WI38 (cell line): ENCODE results near the gene SLC24A3.

Experiments used
- H3K4me3 ChIP-seq: 2 replicates; pipeline ENCODE4 v1.5.1; 2011; ENCODE audit warnings: low read depth, mild to moderate bottlenecking, control low read depth, low read length
- TF ChIP-seq, protein P1 (sequence below): IDR thresholded peaks from 2 replicates; pipeline ENCODE4 v1.5.1; 2012; ENCODE audit warnings: low read depth, mild to moderate bottlenecking, control low read depth, low read length

The SLC24A3 gene

DNA sequence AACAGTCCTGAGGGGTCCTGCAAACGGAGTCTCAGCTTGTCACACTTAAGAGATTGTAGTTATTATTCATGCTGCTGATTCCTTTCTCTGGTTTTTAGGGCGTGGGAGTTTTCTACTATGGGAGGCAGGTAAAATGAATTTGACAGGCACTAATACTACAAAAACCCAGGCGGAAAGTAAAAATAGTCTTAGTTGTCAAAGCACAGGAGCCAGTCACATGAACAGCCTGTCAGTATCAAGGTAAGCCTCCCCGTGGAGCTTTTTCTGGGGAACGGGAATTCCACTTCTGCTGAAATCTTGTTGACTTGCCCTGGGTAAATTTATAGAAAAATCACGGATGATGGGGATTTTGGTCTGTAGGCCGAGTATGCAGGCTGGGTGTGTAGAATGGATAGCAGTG, 79.8 kb downstream of the SLC24A3 start:
- TF ChIP-seq, protein P1, sequence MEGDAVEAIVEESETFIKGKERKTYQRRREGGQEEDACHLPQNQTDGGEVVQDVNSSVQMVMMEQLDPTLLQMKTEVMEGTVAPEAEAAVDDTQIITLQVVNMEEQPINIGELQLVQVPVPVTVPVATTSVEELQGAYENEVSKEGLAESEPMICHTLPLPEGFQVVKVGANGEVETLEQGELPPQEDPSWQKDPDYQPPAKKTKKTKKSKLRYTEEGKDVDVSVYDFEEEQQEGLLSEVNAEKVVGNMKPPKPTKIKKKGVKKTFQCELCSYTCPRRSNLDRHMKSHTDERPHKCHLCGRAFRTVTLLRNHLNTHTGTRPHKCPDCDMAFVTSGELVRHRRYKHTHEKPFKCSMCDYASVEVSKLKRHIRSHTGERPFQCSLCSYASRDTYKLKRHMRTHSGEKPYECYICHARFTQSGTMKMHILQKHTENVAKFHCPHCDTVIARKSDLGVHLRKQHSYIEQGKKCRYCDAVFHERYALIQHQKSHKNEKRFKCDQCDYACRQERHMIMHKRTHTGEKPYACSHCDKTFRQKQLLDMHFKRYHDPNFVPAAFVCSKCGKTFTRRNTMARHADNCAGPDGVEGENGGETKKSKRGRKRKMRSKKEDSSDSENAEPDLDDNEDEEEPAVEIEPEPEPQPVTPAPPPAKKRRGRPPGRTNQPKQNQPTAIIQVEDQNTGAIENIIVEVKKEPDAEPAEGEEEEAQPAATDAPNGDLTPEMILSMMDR, result no peak
- H3K4me3 ChIP-seq, result no peak overlapping the region

DNA sequence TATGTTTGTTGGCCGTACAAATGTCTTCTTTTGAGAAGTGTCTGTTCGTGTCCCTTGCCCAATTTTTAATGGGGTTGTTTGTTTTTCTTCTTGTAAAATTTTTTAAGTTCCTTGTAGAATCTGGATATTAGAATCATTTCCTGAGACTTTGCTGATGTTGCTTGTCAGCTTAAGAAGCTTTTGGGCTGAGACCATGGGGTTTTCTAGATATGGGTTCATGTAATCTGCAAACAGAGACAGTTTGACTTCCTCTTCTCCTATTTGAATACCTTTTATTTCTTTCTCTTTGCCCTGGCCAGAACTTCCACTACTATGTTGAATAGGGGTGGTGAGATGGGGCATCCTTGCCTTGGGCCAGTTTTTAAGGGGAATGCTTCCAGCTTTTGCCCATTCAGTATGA, 82.6 kb downstream of the SLC24A3 start:
- TF ChIP-seq, protein P1, result no peak
- no peak overlapping the region for H3K4me3 ChIP-seq

DNA sequence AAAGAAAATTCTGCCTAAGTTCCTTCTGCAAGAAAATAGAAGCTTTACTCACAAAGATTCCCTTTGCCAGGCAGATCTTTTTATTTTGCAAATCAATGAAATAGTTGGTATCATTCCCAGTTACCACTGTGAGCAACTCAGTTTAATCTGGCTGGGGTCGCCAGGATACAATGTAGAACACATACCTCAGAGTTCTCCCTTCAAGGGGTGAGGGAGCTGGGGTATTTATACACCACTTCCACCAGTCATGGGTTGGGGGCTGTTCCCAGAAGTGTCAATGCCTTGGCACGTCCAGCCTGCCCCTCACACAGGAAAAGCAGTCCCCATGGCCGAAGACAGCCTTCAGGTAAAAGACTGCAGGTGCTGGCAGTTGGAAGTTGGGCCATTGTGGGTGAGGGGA, 86.2 kb downstream of the SLC24A3 start:
- no peak overlapping the region for H3K4me3 ChIP-seq
- TF ChIP-seq, protein P1, result no peak

DNA sequence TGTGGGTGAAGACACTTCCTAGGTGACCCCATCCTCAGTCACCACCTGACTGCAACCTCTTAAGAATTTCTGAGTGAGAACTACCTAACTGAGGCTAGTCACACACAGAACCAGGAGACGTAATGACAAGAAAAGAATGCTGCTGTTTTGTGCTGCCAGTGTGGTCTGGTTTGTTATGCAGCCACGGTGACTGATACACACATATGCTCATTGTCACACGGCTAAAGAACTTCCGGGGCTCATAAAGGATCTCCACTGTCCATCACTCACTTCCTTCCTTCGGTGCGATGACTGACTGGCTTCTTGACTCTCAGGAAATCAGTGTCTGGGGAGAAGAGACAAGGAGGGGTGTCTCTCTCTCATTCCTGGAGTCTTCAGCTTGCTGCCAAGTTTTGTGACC, 88.0 kb downstream of the SLC24A3 start:
- H3K4me3 ChIP-seq, result no peak overlapping the region
- TF ChIP-seq, protein P1, result no peak

DNA sequence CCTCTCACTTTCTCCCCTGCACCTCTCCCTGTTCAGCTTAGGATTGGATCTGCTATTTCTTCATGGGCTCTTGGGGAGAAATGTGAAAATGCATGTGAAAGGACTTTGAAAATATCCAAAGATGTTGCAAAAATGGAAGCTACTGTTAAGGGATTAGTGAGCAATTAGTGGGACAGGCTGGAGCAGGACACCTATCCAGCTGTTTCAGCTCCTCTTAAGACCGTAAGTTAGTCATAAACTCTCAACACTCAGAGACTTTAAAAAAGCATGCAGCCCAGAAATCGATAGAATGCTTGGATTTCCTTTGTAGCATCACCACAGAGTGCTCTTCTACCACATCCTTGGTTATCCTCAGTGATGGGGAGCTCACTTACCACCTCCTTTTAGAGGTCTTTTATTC, 88.7 kb downstream of the SLC24A3 start:
- H3K4me3 ChIP-seq, result no peak overlapping the region
- TF ChIP-seq, protein P1, result no peak

DNA sequence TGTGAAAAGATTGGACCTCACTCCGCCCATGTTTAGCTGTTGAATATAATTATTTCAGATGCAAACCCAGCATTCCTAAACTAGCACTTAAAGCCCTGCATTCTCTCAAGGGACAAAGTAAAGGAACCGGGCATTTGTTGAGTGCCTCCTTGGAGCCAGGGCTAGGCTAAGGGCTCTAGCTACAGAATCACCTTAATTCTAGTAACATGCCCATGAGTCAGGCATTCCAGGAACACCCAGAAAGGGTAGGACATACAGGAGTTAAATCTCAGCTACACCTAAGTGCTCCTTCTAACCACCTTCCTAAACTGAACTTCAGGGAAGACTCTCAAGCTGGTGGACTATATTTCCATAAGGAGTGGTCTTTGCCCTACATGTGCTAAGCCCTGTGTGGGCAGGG, 89.4 kb downstream of the SLC24A3 start:
- TF ChIP-seq, protein P1, result no peak
- H3K4me3 ChIP-seq, result no peak overlapping the region

DNA sequence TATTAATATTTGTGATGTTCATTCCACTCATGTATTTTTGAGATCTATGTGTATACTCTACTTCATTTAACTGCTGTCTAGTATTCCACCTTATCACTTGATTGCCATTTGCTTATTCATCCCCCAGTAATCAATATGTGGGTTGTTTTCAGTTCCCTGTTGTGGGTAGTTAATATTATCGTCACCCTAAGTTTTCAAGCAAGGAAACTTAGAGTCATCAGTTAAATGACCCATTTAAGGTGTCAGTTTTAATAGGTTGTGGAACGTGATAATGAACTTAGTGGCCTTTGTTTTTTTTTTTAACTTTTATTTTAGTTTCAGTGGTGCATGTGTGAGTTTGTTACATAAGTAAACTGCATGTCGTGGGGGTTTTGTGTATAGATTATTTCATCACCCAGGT, 90.3 kb downstream of the SLC24A3 start:
- TF ChIP-seq, protein P1, result no peak
- no peak overlapping the region for H3K4me3 ChIP-seq
